Femur (tissue), 1 donor: ENCODE measurements around the gene RPSA.
"Not testable (repeated sequence)": the region's sequence is repeated elsewhere in the genome, so short reads cannot be mapped to it uniquely, and the experiment has no call there.

Experiments
- DNase-seq: peaks from one replicate; pipeline ENCODE4 v3.0.0-alpha.2; 2017

RPSA gene

GRCh38 chr3:39423436-39423970 is 17.0 kb downstream of the RPSA start:
- no peak for DNase-seq

DNA sequence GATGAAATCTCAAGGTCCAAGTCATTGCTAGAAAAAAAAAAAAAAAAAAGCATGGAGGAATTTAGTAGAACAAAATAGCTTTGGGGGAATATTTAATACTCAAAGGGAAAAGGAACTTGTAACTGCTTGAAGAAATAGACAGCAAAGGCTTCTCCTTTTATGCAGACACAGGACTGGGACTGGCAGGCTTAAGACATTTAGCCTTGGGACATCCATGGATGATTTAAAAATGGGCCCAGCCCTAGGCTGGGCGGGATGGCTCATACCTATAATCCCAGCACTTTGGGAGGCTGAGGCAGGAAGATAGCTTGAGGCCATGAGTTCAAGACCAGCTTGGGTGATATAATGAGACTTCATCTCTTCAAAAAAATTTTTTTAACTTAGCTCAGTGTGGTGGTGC is 19.8 kb downstream of the RPSA start:
- DNase-seq, result no peak

DNA sequence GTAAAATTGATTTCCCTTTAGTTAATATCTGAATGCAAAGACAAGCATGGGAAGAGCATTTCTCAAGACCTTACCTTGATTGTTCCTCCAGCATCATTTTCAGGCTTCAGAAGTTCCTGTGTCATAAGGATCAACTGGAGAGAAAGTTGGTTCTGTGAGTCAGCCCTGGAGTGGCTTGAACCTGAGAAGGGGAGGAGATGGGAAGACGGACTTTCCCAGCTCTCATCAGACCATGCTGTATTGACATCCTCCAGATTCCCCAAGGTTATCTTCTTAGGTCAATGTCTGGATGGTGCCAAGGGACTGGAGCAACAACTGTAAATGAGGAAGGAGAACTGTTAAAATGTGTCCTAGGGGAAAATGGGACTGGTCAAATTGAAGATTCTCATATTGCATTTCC is 21.0 kb downstream of the RPSA start:
- no peak for DNase-seq

- DNase-seq, result no peak
Observed at GRCh38 chr3:39428745-39429201, 22.3 kb downstream of the RPSA start.

DNA sequence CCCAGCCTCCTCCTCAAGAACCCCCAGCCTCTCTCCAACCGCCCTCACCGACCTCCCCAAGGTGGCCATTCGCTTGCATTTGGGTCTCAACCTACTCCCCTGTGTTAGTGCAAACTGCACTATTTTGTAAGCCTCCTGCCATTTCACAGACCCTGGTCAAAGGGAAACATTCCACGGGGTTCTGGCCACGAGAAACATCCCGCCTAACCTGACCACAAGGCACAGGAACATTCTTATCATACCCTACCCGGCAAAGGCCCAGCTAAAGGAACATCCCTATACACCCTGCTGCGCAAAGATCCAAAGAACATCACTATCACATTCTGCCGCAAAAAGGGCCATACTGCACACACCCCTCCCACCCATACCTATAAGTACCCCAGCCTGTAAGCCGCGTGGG is 22.9 kb downstream of the RPSA start:
- no peak for DNase-seq

- DNase-seq, result no peak
Observed at GRCh38 chr3:39432342-39432741, 25.8 kb downstream of the RPSA start.

- DNase-seq, result no peak
Observed at GRCh38 chr3:39433642-39434041, 27.1 kb downstream of the RPSA start.

DNA sequence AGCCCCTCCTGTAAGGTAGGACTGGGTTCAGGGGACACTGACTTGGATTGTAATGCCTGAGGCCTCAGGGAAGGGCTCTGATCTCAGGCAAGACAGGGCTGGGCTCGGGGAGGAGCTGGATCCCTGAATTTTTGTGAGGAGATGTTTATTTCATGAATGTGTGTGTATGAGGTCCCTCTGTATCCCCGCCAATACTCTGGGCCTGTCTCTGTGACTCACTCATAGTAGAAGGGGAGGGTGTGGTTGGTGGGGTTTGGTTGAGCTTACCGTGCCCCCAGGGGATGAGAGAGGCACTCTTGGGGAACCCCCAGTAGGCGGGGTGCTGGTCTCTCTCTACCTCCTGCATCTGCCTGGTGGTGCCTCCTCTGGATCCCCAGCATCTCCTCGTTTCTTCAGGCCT is 28.1 kb downstream of the RPSA start:
- DNase-seq, result no peak

GRCh38 chr3:39435006-39435748 is 28.7 kb downstream of the RPSA start:
- DNase-seq, result no peak

GRCh38 chr3:39438880-39439279 is 32.4 kb downstream of the RPSA start:
- no peak for DNase-seq

GRCh38 chr3:39440316-39440715 is 33.8 kb downstream of the RPSA start:
- no peak for DNase-seq

GRCh38 chr3:39443530-39443929 is 37.0 kb downstream of the RPSA start:
- no peak for DNase-seq

- no peak for DNase-seq
Observed at GRCh38 chr3:39445927-39446326, 39.4 kb downstream of the RPSA start.

DNA sequence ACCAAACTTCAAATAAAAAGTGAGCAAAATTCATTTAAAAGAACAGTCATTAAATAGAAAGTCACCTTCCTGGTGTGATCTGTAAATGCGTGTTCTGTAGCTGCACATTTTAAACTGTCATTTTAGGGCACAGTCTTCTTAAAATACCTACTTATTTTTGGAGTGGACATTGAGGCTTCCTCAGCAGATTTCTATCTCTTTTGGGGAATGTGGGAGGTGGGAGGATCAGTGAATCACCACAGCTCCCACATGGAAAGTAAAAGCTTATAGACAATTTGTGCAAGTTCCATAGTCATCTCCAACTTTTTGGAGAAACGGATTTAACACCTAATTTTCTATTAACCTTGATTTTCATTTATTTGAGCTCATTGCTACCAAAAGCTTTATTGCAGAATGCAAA is 39.9 kb downstream of the RPSA start:
- DNase-seq, result no peak

DNA sequence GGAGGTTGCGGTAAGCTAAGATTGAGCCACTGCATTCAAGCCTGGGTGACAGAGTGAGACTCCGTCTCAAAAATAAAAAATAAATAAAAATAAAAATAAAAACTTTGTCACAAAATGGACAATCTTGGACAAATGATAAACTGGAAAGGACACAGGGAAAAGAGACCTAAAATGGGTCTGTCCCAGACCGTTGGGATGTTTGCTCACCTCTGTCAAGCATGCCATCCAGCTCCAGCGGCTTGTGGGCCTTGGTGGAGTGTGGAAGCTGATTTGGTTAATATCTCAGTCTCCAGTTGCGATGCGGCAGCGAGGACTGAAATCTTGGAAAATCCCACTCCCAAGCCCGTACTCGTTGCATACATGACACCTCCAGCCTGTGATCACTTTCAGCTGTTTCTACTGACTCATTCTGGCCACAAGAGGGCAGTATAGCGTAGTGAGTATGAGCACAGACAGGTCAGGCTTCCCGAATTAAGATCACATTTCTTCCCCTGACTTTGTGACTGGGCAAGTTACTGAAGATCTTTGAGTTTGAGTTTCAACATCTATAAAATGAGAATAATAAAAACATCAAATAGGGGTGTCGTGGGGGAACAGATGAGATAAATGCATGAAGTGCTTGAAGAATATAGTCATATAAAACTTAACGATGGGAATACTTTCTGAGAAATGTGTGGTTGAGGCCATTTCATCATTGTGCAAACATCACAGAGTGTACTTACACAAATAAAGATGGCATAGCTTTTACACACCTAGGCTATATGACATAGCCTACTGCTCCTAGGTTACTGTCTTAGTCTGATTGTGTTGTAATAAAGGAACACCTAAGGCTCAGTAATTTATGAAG is 41.3 kb downstream of the RPSA start:
- peak; percentile 66 for DNase-seq

DNA sequence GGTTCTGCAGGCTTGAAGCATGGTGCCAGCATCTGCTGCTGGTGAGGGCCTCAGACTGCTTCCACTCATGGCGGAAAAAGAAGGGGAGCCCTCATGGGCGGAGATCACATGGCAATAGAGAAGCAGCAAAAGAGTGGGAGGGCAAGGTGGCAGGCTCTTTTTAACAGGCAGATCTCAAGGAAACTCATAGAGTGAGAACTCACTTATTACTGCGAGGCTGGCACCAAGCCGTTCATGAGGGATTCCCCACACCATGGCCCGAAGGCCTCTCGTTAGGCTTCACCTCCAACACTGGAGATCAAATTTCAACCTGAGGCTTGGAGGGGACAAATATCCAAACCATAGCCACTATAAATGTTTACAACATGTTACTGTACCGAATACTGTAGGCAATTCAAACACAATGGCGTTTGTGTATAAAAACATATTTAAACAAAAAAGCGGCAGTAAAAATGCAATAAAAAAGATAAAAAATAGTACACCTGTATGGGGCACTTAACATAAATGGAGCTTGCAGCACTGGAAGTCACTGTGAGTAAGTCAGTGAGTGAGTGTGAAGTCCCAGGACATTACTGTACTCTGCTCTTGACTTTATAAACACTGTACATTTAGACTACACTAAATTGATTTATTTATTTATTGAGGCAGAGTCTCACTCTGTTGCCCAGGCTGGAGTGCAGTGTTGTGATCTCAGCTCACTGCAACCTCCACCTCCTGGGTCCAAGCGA is 42.1 kb downstream of the RPSA start:
- no peak for DNase-seq

DNA sequence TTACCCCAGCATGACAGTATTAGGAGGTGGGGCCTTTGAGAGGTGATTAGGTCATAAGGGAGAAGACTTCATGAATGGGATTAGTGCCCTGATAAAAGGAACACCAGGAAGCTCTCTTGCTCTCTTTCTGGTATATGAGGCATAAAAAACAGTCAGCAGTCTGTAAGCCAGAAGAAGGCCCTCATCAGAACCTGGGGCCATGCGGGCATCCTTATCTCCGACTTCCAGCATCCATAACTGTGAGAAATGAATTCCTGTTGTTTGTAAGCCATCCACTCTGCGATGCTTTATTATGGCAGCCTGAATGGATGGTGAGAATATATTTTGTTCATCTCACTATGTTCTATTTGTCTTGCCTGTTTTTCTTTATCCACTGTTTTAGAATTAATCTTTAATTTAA is 43.3 kb downstream of the RPSA start:
- no peak for DNase-seq

DNA sequence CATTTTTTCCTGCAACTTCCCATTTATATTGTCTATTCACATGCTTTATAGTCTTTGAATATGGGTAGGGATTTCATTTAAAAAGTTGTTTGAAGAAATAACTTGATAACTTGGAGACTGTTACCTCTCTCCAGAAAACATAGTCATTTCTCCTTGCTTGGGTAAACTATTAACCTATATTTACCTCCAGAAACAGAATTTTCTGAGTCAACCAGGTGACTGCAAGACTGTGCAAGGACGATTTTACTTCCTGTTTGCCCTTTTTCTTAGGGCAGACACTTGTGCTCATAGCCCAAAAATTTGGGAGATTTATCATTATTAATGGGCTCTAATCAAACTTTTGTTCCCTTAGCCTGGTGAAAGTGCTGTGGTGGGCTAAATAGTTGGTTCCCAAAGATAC is 46.6 kb downstream of the RPSA start:
- no peak for DNase-seq

DNA sequence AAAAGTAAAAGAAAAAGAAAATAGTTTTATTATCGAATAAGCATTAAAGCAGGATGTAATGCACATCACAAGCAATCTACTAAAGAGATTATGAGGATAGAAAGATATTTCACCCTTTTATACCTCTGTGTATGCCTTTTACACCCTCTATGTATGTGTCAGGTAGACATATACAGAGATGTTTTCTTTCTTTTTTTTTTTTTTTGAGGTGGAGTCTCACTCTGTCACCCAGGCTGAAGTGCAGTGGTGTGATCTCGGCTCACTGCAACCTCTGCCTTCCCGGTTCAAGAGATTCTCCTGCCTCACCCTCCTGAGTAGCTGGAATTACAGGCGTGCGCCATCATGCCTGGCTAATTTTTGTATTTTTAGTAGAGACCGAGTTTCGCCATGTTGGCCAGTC is 47.4 kb downstream of the RPSA start:
- not testable (repeated sequence) for DNase-seq

DNA sequence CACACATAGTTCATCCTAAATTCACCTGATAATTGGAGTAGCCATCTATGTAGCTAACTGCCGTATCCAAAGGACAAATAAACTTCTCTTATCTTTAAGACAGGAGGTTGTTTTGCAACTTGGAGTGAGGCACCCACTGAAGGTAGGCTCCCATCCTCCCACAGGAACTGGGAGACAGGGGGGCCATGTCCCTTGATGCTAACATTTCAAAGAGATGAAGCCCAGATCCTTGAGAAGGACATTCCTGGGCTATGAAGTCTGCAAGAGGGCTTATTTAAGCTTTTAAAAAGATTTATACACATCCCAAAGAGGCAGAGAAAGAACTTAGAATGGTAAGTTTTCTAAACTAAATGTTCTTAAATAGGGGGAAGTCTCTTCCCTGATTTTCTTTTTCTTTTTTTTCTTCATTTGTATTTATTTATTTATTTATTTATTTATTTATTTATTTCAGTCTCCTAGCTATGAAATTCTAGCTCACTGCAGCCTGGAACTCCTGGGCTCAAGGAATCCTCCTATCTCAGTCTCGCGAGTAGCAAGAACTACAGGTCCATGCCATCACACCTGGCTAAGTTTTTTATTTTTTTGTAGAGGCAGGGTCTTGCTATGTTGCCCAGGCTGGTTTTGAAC is 48.2 kb downstream of the RPSA start:
- no peak for DNase-seq

DNA sequence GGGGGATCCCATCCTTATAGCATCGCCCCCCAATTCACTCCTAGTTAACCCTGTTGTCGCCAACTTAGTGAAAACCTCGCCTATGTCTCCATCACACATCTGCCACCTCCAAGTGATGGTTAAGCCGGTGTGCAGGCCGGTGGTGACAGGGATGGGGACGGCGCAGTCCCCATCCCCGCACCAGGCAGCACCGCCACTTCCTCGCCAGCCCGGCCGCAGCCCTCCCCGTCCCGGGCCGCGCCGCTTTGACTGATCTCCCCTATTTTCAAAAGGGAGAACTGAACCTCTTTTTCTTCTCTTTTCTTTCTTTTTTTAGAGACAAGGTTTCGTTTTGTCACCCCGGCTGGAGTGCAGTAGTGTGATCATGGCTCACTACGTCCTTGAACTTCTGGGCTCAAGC is 49.6 kb downstream of the RPSA start:
- no peak for DNase-seq

- no peak for DNase-seq
Observed at GRCh38 chr3:39457361-39457760, 50.8 kb downstream of the RPSA start.

DNA sequence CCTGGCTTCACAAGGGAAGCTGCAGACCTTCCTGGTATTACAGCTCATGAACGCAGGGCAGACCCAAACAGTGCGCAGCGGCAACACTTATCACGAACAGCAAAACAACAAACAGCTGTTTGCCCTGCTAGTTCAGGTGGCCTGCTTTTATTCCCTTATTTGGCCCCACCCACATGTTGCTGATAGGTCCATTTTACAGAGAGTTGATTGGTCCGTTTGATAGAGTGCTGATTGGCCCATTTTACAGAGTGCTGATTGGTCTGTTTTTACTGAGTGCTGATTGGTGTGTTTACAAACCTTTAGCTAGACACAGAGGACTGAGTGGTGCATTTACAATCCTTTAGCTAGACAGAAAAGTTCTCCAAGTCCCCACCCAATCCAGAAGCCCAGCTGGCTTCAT is 52.1 kb downstream of the RPSA start:
- DNase-seq, result not testable (repeated sequence)
